ENCODE data around the gene SLCO1B3. TPM values are rescaled to one million over a fixed set of nuclear protein-coding genes. Genes with fewer than 3 reads are reported as not detected.

SLCO1B3 gene
- total and polyA plus RNA-seq, 9 of the 15 experiments (the other 6 are each of a cell fraction or from before 2014, with no cell fraction given): not detected

DNA sequence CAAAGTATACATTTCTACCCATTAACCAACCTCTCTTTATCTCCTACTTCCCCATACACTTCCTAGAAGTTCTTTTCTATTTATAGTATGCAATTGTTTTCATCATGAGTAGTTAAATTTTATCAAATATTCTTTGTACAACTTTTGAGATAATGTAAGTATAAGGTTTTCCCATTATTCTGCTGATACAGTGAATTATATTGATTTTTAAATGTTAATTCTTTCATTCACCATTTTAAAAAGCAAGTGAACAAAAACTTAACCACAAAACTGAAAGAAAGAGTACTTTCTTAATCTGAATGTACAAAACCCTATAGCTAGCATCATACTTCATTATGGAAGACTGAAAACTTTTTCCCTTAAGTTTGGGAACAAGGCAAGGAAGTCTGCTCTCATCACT, 9.5 kb upstream of the SLCO1B3 start:
- no peaks in the 10 kb centered on the region for H3K27me3 ChIP-seq (ENCODE audit: control insufficient read depth in 2 of 2, insufficient read depth in 2 of 2, low read length in 2 of 2)
- no peaks in the 10 kb centered on the region for H3K79me2 ChIP-seq (ENCODE audit: control insufficient read depth, insufficient read depth, low read length)
- H2AFZ ChIP-seq (ENCODE audit: low read depth, low read length): no peak overlapping the region
- ATAC-seq: no peak
- H3K9ac ChIP-seq (ENCODE audit: insufficient read depth in 1 of 2, low read depth in 2 of 2, low read length in 2 of 2): no peak overlapping the region
- ChIA-PET POLR2A (no interaction called here), CTCF (ENCODE audit: low intra/inter-chr PET ratio) (no interaction called here)
- H3K9me1 ChIP-seq (ENCODE audit: control insufficient read depth, insufficient read depth, low read length): no peaks in the 10 kb centered on the region
- FAIRE-seq: no peak
- peak; percentile 7; the same call in 1 of the 2 replicates for TF ChIP-seq ZNF316 (IDR thresholded peaks at IDR 0.05)
- TF ChIP-seq, protein P1, sequence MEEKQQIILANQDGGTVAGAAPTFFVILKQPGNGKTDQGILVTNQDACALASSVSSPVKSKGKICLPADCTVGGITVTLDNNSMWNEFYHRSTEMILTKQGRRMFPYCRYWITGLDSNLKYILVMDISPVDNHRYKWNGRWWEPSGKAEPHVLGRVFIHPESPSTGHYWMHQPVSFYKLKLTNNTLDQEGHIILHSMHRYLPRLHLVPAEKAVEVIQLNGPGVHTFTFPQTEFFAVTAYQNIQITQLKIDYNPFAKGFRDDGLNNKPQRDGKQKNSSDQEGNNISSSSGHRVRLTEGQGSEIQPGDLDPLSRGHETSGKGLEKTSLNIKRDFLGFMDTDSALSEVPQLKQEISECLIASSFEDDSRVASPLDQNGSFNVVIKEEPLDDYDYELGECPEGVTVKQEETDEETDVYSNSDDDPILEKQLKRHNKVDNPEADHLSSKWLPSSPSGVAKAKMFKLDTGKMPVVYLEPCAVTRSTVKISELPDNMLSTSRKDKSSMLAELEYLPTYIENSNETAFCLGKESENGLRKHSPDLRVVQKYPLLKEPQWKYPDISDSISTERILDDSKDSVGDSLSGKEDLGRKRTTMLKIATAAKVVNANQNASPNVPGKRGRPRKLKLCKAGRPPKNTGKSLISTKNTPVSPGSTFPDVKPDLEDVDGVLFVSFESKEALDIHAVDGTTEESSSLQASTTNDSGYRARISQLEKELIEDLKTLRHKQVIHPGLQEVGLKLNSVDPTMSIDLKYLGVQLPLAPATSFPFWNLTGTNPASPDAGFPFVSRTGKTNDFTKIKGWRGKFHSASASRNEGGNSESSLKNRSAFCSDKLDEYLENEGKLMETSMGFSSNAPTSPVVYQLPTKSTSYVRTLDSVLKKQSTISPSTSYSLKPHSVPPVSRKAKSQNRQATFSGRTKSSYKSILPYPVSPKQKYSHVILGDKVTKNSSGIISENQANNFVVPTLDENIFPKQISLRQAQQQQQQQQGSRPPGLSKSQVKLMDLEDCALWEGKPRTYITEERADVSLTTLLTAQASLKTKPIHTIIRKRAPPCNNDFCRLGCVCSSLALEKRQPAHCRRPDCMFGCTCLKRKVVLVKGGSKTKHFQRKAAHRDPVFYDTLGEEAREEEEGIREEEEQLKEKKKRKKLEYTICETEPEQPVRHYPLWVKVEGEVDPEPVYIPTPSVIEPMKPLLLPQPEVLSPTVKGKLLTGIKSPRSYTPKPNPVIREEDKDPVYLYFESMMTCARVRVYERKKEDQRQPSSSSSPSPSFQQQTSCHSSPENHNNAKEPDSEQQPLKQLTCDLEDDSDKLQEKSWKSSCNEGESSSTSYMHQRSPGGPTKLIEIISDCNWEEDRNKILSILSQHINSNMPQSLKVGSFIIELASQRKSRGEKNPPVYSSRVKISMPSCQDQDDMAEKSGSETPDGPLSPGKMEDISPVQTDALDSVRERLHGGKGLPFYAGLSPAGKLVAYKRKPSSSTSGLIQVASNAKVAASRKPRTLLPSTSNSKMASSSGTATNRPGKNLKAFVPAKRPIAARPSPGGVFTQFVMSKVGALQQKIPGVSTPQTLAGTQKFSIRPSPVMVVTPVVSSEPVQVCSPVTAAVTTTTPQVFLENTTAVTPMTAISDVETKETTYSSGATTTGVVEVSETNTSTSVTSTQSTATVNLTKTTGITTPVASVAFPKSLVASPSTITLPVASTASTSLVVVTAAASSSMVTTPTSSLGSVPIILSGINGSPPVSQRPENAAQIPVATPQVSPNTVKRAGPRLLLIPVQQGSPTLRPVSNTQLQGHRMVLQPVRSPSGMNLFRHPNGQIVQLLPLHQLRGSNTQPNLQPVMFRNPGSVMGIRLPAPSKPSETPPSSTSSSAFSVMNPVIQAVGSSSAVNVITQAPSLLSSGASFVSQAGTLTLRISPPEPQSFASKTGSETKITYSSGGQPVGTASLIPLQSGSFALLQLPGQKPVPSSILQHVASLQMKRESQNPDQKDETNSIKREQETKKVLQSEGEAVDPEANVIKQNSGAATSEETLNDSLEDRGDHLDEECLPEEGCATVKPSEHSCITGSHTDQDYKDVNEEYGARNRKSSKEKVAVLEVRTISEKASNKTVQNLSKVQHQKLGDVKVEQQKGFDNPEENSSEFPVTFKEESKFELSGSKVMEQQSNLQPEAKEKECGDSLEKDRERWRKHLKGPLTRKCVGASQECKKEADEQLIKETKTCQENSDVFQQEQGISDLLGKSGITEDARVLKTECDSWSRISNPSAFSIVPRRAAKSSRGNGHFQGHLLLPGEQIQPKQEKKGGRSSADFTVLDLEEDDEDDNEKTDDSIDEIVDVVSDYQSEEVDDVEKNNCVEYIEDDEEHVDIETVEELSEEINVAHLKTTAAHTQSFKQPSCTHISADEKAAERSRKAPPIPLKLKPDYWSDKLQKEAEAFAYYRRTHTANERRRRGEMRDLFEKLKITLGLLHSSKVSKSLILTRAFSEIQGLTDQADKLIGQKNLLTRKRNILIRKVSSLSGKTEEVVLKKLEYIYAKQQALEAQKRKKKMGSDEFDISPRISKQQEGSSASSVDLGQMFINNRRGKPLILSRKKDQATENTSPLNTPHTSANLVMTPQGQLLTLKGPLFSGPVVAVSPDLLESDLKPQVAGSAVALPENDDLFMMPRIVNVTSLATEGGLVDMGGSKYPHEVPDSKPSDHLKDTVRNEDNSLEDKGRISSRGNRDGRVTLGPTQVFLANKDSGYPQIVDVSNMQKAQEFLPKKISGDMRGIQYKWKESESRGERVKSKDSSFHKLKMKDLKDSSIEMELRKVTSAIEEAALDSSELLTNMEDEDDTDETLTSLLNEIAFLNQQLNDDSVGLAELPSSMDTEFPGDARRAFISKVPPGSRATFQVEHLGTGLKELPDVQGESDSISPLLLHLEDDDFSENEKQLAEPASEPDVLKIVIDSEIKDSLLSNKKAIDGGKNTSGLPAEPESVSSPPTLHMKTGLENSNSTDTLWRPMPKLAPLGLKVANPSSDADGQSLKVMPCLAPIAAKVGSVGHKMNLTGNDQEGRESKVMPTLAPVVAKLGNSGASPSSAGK (IDR thresholded peaks at IDR 0.05): no peak
- TF ChIP-seq ARHGAP35 (IDR thresholded peaks at IDR 0.05; ENCODE audit: partially characterized antibody): no peak
- H3K27ac ChIP-seq (ENCODE audit: extremely low read depth, low read depth, low read length): no peak overlapping the region
- H3K4me1 ChIP-seq (replicated peaks in 1 of 2; ENCODE audit: control insufficient read depth in 2 of 2, insufficient read depth in 2 of 2, low read length in 2 of 2): no peaks in the 10 kb centered on the region
- no peaks in the 10 kb centered on the region for H3K36me3 ChIP-seq (ENCODE audit: control insufficient read depth, insufficient read depth, low read length)
- no peak overlapping the region for H3K4me2 ChIP-seq (ENCODE audit: insufficient read depth, low read length)
- H4K20me1 ChIP-seq (replicated peaks; ENCODE audit: control insufficient read depth, insufficient read depth, low read length): no peaks in the 10 kb centered on the region
- intact Hi-C loops (cut with micrococcal nuclease): no loop called here
- BruUV-seq (replicated peaks): no TSS peak
- no peaks in the 10 kb centered on the region for H3K9me3 ChIP-seq (replicated peaks; ENCODE audit: control insufficient read depth, insufficient read depth, low read depth, low read length)
- DNase-seq (ENCODE audit: extremely low read depth in 1 of 4, low spot score in 3 of 4): no peak
- in situ Hi-C loops (cut with MboI): no loop called here
- no peak overlapping the region for H3K4me3 ChIP-seq
